HG03571 (cell line): ENCODE measurements around the gene HSD11B2.

ENCODE experiments used
- ATAC-seq: cut with Tn5 transposase; IDR thresholded peaks from one replicate; pipeline ENCODE4 v1.9.1; 2021; ENCODE audit not compliant: unreplicated experiment

Gene HSD11B2

GRCh38 chr16:67470359-67470758, 39.4 kb downstream of the HSD11B2 start:
- no peak for ATAC-seq

DNA sequence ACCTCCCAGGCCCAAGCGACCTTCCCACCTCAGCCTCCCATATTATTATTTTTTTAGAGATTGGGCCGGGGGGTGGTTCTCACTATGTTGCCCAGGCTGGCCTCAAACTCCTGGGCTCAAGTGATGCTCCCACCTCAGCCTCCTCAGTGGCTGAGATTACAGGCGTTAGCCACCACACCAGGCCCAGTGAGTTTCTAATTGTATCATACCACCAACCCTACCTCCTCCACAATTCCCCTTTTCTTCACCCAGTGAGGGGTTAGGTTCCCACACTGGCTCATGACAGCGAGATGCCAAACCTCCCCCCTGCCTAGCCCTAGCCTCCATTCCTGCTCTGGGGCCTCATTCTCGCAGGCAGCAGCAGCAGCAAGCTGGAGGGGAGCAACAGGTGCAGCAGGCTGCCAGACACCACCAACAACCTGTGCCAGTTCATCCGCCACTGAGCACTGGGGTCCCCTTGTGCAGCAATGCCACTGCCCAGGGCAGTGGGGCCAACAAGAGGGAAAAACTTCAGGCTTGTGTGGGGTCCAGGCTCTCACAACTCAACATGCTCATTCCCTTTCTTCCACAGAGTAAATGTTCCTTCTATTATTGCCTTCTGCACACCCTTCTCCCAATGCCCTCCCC, 41.0 kb downstream of the HSD11B2 start:
- no peak for ATAC-seq

GRCh38 chr16:67474551-67475455, 43.9 kb downstream of the HSD11B2 start:
- ATAC-seq, result no peak

GRCh38 chr16:67477960-67478554, 47.1 kb downstream of the HSD11B2 start:
- no peak for ATAC-seq

- ATAC-seq, result peak; percentile 91
Measured at GRCh38 chr16:67480833-67481560, 50.1 kb downstream of the HSD11B2 start, which contains the start of gene ATP6V0D1. Gene ATP6V0D1, minus strand, starts transcription at chr16:67481157. Its CDS starts 71 bp downstream, at chr16:67481086.

DNA sequence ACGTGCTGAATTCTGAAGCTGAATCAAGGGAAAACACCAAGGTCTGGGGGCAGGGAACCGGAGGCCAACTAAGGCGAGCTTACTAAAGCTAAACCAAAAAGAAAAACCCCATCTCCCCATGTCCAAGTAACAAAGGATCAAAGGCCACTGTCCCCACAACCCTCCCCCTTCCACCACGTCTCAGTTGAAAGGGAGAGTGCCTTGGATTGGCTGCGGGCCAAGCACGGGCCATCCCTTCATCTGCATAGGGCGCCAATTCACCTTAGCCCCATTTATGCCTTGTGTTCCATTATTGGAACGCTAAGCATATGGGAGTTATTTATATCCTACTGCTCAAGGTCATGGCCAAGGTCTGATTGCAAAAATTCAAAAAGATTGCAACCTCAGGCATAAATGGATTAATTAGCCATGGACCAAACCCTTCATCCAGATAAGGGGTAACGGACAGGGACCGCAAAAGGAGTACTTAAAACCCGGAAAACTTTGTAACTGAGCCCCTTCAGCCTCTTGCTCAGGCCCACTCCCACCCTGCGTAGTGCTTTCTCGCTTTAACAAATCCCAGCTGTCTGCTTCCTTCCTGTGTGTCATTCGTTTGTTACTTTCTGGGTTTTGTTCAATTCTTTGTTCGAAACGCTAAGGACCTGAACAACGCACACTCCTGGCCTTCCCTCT, 50.8 kb downstream of the HSD11B2 start:
- ATAC-seq, result no peak

DNA sequence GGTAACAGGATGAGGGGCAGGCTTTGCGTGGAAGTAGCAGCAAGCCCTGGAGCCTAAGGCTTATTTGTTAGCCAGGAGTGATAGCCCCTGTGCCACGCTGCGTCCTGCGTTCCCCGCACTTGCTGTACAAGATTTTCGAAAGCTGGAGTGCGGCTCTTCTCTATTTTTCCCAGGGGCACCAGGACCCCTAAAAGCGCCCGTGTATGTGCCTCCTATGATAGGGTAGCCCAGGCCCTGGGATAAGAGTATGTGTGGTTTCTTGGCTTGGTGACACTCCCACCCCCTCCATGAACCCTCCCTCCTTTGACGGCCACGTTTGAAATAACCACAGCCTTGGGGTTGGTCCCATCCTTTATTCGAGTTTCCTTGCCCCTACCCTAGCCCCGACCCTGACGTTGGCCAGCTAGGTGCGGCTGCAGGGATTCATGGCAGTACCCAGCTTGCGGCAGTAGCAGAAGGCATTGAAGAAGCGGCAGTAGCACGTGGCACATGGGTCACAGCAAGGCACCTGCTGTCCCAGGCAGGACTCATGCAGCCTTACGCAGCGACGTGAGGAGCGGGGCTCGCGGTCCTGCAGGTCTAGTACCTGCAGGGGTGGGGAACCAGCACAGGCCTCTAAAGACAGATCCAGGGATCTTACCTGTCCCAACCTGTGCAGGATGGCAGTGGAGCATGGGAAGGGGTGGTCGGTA, 51.5 kb downstream of the HSD11B2 start:
- no peak for ATAC-seq

DNA sequence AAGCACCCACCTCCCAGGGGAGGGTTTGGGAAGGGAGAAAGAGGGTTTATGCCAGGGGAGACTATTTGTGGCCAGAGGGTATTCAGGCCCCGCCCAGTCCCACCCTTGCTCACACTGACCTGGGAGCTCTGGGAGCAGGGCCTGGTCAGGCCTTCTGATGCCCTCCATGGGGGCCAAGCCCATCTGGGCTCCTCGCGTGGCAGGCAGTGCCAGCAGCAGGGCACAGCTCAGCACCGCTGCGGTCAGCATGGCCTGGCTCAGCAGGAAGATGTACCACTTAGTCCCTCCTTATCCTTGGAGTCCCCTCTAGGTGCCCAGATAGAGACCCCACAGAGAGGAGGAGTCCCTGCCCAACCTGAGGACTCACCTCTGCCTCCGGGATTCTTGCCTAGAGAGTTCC, 52.2 kb downstream of the HSD11B2 start, which contains the start of gene AGRP:
AGRP (minus strand) TSS at position 398 of the 400 bp plus-strand sequence; CDS start at position 249, 149 bp downstream.
- ATAC-seq, result no peak

DNA sequence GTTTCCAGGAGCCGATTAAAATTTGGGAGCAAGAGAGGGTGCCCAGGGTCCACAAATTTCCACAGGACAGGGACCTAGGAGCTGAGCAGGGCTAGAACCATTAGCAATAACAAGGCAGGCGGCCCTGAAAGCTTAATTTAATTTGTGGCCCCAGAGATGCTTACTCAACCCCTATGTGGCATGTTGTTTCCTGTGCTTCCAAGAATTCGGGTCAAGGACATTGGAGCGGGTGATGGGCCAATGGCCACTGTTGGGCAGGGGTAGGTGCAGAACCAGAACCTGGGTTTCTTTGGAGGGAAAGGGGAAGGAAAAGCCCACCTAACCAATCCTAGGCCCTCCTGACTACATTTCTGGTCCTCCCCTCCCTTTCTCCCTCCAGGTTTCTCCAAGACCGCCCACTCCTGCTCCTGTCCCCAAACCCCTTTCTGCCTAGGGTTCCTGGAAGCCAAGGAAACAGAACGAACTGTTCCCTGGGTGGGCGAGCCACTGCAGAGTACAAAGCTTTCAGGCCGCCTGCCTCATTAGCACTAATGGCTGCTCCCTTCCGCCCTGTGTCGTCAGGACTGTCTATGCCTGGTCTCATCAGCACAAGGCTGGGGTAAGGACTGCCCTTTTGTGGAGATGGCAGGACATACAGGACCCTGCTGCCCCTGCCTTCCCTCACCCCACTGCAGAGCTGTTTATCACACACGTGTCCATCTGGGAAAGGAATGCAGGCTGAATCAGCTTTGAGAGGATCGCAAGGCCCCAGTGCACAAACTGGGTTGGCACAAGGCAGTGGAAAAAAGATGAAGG, 53.0 kb downstream of the HSD11B2 start:
- no peak for ATAC-seq

GRCh38 chr16:67486805-67487204, 55.9 kb downstream of the HSD11B2 start:
- no peak for ATAC-seq
